NOMO-1 (cell line): ENCODE data around the gene TPRN.

Experiments used
- DNase-seq, 2 experiments: peaks; one replicate each; lab custom pipeline; 2025; ENCODE audit not compliant: unreplicated experiment in 2 of 2; lab: John Stamatoyannopoulos, UW

The TPRN gene

GRCh38 chr9:137163365-137163715 lies 37.2 kb downstream of the TPRN start:
- no peak for DNase-seq

DNA sequence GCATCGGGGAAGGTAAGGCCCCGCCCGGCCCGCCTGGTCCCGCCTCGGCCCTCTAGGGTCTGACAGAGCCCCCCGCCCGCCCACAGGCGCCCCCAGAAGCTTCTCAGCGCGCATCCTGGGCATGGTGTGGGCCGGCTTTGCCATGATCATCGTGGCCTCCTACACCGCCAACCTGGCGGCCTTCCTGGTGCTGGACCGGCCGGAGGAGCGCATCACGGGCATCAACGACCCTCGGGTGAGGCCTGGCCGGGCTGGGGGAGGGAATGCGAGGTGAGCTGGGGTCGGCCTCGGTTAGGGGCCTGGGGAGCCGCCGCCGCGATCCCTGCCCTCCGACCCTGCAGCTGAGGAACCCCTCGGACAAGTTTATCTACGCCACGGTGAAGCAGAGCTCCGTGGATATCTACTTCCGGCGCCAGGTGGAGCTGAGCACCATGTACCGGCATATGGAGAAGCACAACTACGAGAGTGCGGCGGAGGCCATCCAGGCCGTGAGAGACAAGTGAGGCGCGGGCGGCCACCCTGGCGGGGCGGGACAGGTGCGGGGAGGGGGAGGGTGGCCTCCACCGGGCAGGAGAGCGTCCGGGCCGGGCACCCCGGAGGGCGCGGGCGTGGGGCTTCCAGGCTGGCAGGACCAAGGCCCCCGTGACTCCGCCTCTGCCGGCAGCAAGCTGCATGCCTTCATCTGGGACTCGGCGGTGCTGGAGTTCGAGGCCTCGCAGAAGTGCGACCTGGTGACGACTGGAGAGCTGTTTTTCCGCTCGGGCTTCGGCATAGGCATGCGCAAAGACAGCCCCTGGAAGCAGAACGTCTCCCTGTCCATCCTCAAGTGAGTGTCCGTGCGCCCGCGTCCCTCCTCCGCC lies 37.8 kb downstream of the TPRN start:
- no peak for DNase-seq

GRCh38 chr9:137161558-137162486 lies 38.7 kb downstream of the TPRN start:
- DNase-seq, result no peak

DNA sequence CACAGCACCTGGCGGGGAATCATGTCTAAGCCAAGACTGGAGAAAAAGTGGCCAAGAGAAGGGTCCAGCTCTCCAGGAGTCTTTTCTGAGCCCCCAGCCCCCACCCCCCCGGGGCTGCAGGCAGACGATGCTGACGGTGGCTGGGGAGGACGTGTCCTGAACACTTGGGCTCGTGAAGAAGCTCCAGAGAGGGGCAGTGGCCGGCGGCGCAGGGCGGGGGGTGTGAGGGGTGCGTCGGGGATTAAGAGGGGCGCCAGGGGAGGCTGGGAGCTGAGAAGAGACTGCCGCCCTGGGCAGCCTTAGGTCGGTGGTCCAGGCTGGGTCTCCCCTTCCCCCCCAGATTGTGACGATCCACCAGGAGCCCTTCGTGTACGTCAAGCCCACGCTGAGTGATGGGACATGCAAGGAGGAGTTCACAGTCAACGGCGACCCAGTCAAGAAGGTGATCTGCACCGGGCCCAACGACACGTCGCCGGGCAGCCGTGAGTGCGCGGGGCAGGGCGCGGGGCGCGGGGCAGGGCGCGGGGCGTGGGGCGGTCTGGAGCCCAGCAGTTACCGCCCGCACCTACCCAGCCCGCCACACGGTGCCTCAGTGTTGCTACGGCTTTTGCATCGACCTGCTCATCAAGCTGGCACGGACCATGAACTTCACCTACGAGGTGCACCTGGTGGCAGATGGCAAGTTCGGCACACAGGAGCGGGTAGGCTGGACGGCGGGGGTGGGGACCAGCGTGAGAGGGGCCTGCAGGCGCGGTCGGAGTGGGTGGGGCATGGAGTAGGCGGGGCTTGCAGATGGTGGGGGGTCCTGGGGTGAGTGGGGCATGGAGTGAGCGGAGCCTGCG lies 39.6 kb downstream of the TPRN start:
- no peak for DNase-seq

GRCh38 chr9:137160054-137160425 lies 40.5 kb downstream of the TPRN start:
- DNase-seq, result no peak

- no peak for DNase-seq
Measured at GRCh38 chr9:137159105-137160053, 41.2 kb downstream of the TPRN start.

DNA sequence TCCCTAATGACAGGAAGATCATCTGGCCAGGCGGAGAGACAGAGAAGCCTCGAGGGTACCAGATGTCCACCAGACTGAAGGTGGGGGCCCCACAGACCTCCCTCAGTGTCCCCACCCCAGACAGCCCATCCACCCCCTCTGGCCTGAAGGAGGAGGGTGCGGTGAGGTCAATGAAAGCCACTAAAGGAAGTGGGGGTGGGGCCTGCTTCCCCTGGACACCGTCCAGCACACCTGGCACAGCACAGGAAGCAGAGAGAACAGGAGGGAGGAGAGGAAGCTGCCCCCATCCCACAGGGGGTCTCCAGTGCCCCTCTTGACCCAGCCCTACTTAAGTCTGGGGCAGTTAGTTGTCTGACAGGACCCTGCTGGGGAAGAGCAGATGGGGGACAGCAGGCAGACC lies 41.9 kb downstream of the TPRN start:
- DNase-seq, result no peak

DNA sequence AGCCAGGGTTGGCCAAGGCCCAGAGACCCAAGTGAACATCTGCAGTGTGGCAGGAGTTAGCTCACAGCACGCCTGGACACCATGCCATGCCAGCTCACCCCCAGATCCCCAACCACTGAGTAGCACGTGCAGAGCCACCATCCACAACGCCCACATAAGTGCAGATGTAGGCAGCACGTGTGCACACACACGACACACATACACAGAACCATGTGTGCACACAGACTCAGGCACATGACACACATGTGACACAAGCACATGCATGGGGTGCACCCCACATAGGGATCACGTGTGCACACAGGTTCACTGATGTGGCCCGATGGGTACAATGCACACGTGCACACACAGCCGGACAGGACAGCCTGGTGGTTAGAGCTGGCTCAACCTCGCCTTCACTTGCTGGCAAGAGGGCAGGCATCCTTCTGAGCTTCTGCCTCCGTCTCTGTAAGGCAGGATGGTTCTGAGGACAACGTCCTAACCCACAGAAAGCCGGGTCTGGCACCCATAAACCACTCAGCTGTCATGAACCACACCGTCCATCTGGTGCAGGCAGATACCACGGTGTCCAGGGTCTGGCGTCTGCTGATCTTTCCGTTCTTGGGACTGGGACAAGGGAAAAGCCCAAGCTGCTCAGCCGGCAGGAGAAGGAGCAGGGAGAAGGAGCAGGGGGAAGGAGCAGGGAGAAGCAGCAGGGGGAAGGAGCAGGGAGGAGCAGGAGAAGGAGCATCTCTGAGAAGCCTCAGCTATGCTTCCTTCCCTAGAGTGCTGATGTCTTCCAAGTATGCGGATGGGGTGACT lies 42.7 kb downstream of the TPRN start:
- DNase-seq, result no peak

GRCh38 chr9:137156567-137157375 lies 43.8 kb downstream of the TPRN start:
- DNase-seq, result no peak

DNA sequence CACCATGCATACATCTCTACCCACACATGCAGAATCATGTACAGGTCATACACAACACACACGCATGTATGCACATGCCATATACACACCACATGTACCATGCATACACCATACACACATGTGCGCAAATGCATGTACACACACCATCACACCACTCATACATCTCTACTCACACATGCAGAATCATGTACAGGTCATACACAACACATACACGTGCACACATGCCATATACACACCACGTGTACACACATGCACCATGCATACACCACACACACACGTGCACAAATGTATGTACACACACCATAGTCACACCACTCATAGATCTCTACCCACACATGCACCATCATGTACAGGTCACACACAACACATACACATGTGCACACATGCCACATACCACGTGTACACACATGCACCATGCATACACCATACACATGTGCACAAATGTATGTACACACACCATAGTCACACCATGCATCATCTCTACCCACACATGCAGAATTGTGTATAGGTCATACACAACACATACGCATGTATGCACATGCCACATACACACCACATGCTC lies 47.6 kb downstream of the TPRN start:
- no peak for DNase-seq

DNA sequence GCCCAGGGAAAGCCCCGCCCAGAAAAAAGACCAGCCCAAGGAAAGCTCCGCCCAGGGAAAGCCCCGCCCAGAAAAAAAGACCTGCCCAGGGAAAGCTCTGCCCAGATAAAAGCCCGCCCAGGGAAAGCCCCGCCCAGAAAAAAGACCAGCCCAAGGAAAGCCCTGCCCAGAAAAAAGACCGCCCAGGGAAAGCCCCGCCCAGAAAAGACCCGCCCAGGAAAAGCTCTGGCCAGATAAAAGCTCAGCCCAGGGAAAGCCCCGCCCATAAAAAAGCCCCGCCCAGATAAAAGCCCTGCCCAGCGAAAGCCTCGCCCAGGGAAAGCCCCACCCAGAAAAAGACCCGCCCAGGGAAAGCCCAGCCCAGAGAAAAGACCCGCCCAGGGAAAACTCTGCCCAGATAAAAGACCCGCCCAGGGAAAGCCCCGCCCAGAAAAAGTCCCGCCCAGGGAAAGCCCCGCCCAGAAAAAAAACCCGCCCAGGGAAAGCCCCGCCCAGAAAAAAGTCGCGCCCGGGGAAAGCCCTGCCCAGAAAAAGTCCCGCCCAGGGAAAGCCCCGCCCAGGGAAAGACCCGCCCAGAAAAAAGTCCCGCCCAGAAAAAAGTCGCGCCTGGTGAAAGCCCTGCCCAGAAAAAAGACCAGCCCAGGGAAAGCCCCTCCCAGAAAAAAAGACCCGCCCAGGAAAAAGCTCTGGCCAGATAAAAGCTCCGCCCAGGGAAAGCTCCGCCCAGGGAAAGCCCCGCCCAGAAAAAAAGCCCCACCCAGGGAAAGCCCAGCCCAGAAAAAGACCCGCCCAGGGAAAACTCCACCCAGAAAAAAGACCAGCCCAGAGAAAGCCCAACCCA lies 49.7 kb downstream of the TPRN start:
- DNase-seq, result peak; percentile 57 to 63

- DNase-seq, result peak in 1 of 2 experiments; percentile 57
Measured at GRCh38 chr9:137149942-137150616, 50.5 kb downstream of the TPRN start.

DNA sequence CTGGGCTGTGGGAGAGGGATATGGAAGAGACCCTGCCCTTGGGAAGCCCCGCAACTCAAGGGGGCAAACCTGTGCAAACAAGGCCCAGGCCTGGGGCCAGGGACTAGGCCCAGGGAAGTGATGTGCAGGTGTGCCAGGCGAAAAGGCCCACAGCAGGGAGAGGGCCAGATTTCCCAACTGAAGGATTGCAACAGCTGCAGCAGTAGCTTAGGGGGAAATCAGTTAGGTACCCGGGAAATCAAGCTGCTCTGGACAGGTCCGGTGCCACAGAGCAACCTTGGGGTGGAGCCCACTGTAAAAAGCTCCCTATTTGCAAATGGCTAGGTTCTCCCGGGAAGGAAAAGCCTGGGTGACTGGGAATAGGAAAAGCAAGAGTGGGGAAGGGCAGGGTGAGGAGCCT lies 51.2 kb downstream of the TPRN start:
- no peak for DNase-seq

- DNase-seq, result no peak
Measured at GRCh38 chr9:137148661-137149060, 51.9 kb downstream of the TPRN start.

GRCh38 chr9:137148242-137148641 lies 52.3 kb downstream of the TPRN start:
- DNase-seq, result no peak

DNA sequence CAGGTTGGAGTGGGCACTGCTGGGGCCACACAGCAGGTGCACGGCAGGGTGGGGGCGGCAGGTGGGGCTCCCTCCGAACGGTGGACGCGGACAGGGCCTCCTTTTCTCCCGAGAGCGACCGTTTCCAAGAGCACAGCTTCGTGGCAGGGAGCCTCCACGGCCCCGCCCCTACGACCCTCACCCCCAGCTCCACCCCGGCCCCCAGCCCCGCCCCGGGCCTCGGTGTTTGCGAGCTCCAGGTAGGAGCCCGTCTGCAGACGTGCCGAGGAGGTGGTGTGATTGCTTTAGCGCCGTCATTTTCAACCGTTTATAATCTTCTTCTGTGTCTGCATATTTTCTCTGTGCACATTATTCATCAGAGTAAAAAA lies 52.8 kb downstream of the TPRN start:
- peak in 1 of 2 experiments; percentile 62 for DNase-seq
